ENCODE measurements around the gene SKP2.

DNA sequence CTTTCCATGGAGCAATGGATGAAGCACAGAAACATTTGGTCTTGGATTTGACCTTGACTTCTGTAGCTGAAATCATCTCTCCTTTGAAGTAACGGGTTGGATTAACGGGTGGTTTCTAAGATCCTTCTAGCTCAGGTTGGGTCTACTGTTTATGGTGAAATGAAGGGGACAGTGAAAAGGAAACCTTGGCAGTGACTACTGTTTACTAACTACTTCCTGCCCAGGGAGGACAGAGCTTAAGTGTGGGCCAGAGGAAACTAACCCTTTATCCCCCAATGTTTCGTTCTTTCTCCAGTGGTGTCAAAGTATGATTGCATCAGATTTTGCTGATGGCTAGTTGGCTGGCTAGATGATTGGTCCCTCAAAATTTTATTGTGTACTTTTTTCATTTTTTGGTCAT is 22.2 kb downstream of the SKP2 start:
- TF ChIP-seq, protein P1, sequence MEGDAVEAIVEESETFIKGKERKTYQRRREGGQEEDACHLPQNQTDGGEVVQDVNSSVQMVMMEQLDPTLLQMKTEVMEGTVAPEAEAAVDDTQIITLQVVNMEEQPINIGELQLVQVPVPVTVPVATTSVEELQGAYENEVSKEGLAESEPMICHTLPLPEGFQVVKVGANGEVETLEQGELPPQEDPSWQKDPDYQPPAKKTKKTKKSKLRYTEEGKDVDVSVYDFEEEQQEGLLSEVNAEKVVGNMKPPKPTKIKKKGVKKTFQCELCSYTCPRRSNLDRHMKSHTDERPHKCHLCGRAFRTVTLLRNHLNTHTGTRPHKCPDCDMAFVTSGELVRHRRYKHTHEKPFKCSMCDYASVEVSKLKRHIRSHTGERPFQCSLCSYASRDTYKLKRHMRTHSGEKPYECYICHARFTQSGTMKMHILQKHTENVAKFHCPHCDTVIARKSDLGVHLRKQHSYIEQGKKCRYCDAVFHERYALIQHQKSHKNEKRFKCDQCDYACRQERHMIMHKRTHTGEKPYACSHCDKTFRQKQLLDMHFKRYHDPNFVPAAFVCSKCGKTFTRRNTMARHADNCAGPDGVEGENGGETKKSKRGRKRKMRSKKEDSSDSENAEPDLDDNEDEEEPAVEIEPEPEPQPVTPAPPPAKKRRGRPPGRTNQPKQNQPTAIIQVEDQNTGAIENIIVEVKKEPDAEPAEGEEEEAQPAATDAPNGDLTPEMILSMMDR (IDR thresholded peaks at IDR 0.05): no peak
- no peak for TF ChIP-seq POLR2A (IDR thresholded peaks at IDR 0.05)

Measured in testis (tissue), 2 donors.